ENCODE measurements around the gene FN3KRP. TPM values are rescaled to one million over a fixed set of nuclear protein-coding genes. Genes with fewer than 3 reads are reported as not detected.

Gene FN3KRP
- total and polyA plus RNA-seq, 4 donors, result 17.3 to 27.6 (median 23.6) TPM

GRCh38 chr17:82683534-82683933 lies 33.0 kb upstream of the FN3KRP start:
- Histone ChIP-seq H3K4me3 (no peak overlapping the region), H3K9ac (ENCODE audit: insufficient read depth in 1 of 2, low read length in 2 of 2) (no peak overlapping the region), H3K9me3 (ENCODE audit: control insufficient read depth in 4 of 4, insufficient read depth in 3 of 4, low read length in 3 of 4) (peaks cover 0 to 5% (median under 1%) of the 10 kb centered on the region in 4 donors), H3K27ac (ENCODE audit: low read depth in 1 of 2, low read length in 1 of 2) (no peak overlapping the region), H3K36me3 (ENCODE audit: control insufficient read depth in 4 of 4, insufficient read depth in 4 of 4, low read length in 4 of 4) (no peaks in the 10 kb centered on the region), H3K27me3 (ENCODE audit: control insufficient read depth in 3 of 3, insufficient read depth in 3 of 3, low read length in 2 of 3) (no peaks in the 10 kb centered on the region), H3K4me1 (ENCODE audit: control insufficient read depth in 5 of 5, insufficient read depth in 5 of 5, low read length in 5 of 5) (peaks cover 0 to 2% (median 0%) of the 10 kb centered on the region in 5 donors)
- no peak for TF ChIP-seq CTCF (IDR thresholded peaks at IDR 0.05; ENCODE audit: control extremely low read depth, extremely low read depth)
- ATAC-seq (ENCODE audit: insufficient read depth, low FRiP score) (no peak), DNase-seq (no peak)
- WGBS, 2 donors, result 86 to 91% methylated on average over 1 of the region's 1 CpG

GRCh38 chr17:82684228-82684841 lies 32.2 kb upstream of the FN3KRP start:
- no peak overlapping the region for H3K27ac ChIP-seq (ENCODE audit: low read depth in 1 of 2, low read length in 1 of 2)
- TF ChIP-seq CTCF (IDR thresholded peaks at IDR 0.05; ENCODE audit: control extremely low read depth, extremely low read depth), result no peak
- no peak overlapping the region for H3K9ac ChIP-seq (ENCODE audit: insufficient read depth in 1 of 2, low read length in 2 of 2)
- H3K36me3 ChIP-seq (ENCODE audit: control insufficient read depth in 4 of 4, insufficient read depth in 4 of 4, low read length in 4 of 4), result no peaks in the 10 kb centered on the region
- 81 to 89% methylated on average over 13 of the region's 13 CpGs for WGBS, 2 donors
- H3K4me1 ChIP-seq (ENCODE audit: control insufficient read depth in 5 of 5, insufficient read depth in 5 of 5, low read length in 5 of 5), result peaks cover 0 to 2% (median 0%) of the 10 kb centered on the region in 5 donors
- ATAC-seq (ENCODE audit: insufficient read depth, low FRiP score) (no peak), DNase-seq (no peak)
- peaks cover 0 to 5% (median under 1%) of the 10 kb centered on the region in 4 donors for H3K9me3 ChIP-seq (ENCODE audit: control insufficient read depth in 4 of 4, insufficient read depth in 3 of 4, low read length in 3 of 4)
- no peaks in the 10 kb centered on the region for H3K27me3 ChIP-seq (ENCODE audit: control insufficient read depth in 3 of 3, insufficient read depth in 3 of 3, low read length in 2 of 3)
- no peak overlapping the region for H3K4me3 ChIP-seq

GRCh38 chr17:82685291-82685690 lies 31.2 kb upstream of the FN3KRP start:
- TF ChIP-seq CTCF (IDR thresholded peaks at IDR 0.05; ENCODE audit: control extremely low read depth, extremely low read depth), result no peak
- Histone ChIP-seq H3K9me3 (ENCODE audit: control insufficient read depth in 4 of 4, insufficient read depth in 3 of 4, low read length in 3 of 4) (peaks cover 0 to 5% (median under 1%) of the 10 kb centered on the region in 4 donors), H3K27me3 (ENCODE audit: control insufficient read depth in 3 of 3, insufficient read depth in 3 of 3, low read length in 2 of 3) (no peaks in the 10 kb centered on the region), H3K36me3 (ENCODE audit: control insufficient read depth in 4 of 4, insufficient read depth in 4 of 4, low read length in 4 of 4) (no peaks in the 10 kb centered on the region), H3K27ac (ENCODE audit: low read depth in 1 of 2, low read length in 1 of 2) (no peak overlapping the region), H3K4me3 (no peak overlapping the region), H3K9ac (ENCODE audit: insufficient read depth in 1 of 2, low read length in 2 of 2) (no peak overlapping the region), H3K4me1 (ENCODE audit: control insufficient read depth in 5 of 5, insufficient read depth in 5 of 5, low read length in 5 of 5) (peaks cover 0 to 2% (median 0%) of the 10 kb centered on the region in 5 donors)
- ATAC-seq (ENCODE audit: insufficient read depth, low FRiP score), result no peak
- WGBS, 2 donors, result 95% methylated on average over 12 of the region's 12 CpGs
- no peak for DNase-seq

All from lung (tissue), 12 donors.